Lower lobe of right lung (tissue), 2 donors: Measurements from ENCODE around the gene RPN1. TPM values are rescaled to one million over a fixed set of nuclear protein-coding genes. Genes with fewer than 3 reads are reported as not detected.
"Not testable (repeated sequence)": the region's sequence is repeated elsewhere in the genome, so short reads cannot be mapped to it uniquely, and the experiment has no call there.

Experiments
- ATAC-seq, 2 donors: fragments of 200-7000 bp; cut with Tn5 transposase; one replicate each; pipeline ENCODE4 v1.9.1; 2020 to 2022; ENCODE audit warnings: mild to moderate bottlenecking in 2 of 2, moderate library complexity in 2 of 2
- DNase-seq: peaks from one replicate; pipeline ENCODE4 v3.0.0-alpha.2; 2020
- H3K27ac ChIP-seq: fragments of 200-600 bp; one replicate; pipeline ENCODE4 v1.8.0; 2022
- H3K27me3 ChIP-seq: fragments of 200-600 bp; one replicate; pipeline ENCODE4 v1.8.0; 2022; ENCODE audit warnings: low read depth
- H3K36me3 ChIP-seq: fragments of 200-600 bp; one replicate; pipeline ENCODE4 v1.8.0; 2022; ENCODE audit warnings: mild to moderate bottlenecking
- H3K4me1 ChIP-seq: fragments of 200-600 bp; one replicate; pipeline ENCODE4 v1.8.0; 2022
- H3K4me3 ChIP-seq: fragments of 200-600 bp; one replicate; pipeline ENCODE4 v1.8.0; 2022; ENCODE audit warnings: mild to moderate bottlenecking
- H3K9me3 ChIP-seq: fragments of 200-600 bp; one replicate; pipeline ENCODE4 v1.8.0; 2022
- CTCF ChIP-seq: fragments of 200-600 bp; IDR thresholded peaks from one replicate; pipeline ENCODE4 v1.8.0; 2022; ENCODE audit warnings: antibody characterized with exemption, mild to moderate bottlenecking
- intact Hi-C: fragments of 100-400 bp; cut with DNase I; formaldehyde crosslinking; loops from one replicate; pipeline ENCODE4 v1.11.0; 2022
- total RNA-seq: library from RNA; stranded (reverse); fragmentation: NEBNext Ultra II Directional; extraction: Animal tissue kit (Norgen Biotek cat#: 25700); gene quantifications from one replicate; pipeline ENCODE4 v1.2.1, GENCODE V29; 2021
- donor health status: DM: no; HTN: yes; CAD: no; lungs with severe emphysema.

The RPN1 gene
- total RNA-seq, 1 donor from 2014 or later, result 198 TPM

- TF ChIP-seq CTCF, result no peak
- H3K9me3 ChIP-seq, result no peaks in the 10 kb centered on the region
- no peak for ATAC-seq
- H3K27me3 ChIP-seq, result no peaks in the 10 kb centered on the region
- no peak overlapping the region for H3K4me3 ChIP-seq
- intact Hi-C loops, result no loop called here
- H3K27ac ChIP-seq, result no peak overlapping the region
- DNase-seq, result no peak
- H3K36me3 ChIP-seq, result no peaks in the 10 kb centered on the region
- H3K4me1 ChIP-seq, result peaks cover 23% of the 10 kb centered on the region
Measured at GRCh38 chr3:128679338-128679737, 28.7 kb upstream of the RPN1 start.

GRCh38 chr3:128675802-128676201 lies 25.2 kb upstream of the RPN1 start:
- intact Hi-C loops, H3K4me3 ChIP-seq, H3K9me3 ChIP-seq, H3K36me3 ChIP-seq, ATAC-seq, H3K27me3 ChIP-seq, H3K27ac ChIP-seq, DNase-seq: not testable (repeated sequence)
- H3K4me1 ChIP-seq, result peaks cover 16% of the 10 kb centered on the region

DNA sequence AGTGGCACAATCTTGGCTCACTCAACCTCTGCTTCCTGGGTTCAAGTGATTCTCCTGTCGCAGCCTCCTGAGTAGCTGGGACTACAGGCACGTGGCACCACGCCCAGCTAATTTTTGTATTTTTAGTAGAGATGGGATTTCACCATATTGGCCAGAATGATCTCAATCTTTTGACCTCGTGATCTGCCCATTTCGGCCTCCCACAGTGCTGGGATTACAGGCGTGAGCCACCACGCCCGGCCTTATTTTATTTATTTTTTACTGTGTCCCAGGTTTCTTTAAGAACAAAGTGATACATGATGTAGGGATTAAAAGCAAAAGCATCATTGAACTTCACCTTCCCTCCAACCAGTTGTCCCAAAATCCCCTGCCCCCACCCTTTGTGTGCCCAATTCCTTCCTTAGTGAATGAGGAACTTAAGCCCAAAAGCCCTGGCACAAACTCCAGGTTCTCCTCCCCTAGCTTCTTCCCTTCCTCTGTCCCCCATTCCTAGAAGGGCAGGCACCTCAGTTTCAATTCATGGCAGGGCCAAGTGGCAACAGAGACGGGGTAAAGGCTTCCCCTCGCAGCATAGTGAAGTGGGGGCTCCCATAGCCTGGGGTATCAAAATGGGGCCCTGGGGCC lies 23.7 kb upstream of the RPN1 start:
- peak overlapping the region; percentile 31 for H3K27ac ChIP-seq
- no peak for ATAC-seq
- no peaks in the 10 kb centered on the region for H3K36me3 ChIP-seq

GRCh38 chr3:128667641-128668040 lies 17.0 kb upstream of the RPN1 start:
- no peaks in the 10 kb centered on the region for H3K27me3 ChIP-seq
- DNase-seq, result no peak
- H3K27ac ChIP-seq, result no peak overlapping the region
- intact Hi-C loops, result no loop called here
- H3K9me3 ChIP-seq, result no peaks in the 10 kb centered on the region
- H3K36me3 ChIP-seq, result no peaks in the 10 kb centered on the region
- TF ChIP-seq CTCF, result no peak
- H3K4me1 ChIP-seq, result no peaks in the 10 kb centered on the region
- no peak for ATAC-seq
- no peak overlapping the region for H3K4me3 ChIP-seq

More for the DNA sequence above, 23.7 kb upstream of the RPN1 start:
- Histone ChIP-seq H3K4me3 (no peak overlapping the region), H3K9me3 (no peaks in the 10 kb centered on the region), H3K27me3 (no peaks in the 10 kb centered on the region), H3K4me1 (peaks cover 9% of the 10 kb centered on the region)
- intact Hi-C loops, result no loop called here
- no peak for TF ChIP-seq CTCF
- DNase-seq, result no peak

- DNase-seq (no peak), ATAC-seq (no peak)
- no peaks in the 10 kb centered on the region for H3K27me3 ChIP-seq
- intact Hi-C loops, result no loop called here
- H3K4me1 ChIP-seq, result no peaks in the 10 kb centered on the region
- TF ChIP-seq CTCF, result no peak
- H3K9me3 ChIP-seq, result no peaks in the 10 kb centered on the region
- H3K27ac ChIP-seq, result no peak overlapping the region
- H3K4me3 ChIP-seq, result no peak overlapping the region
- no peaks in the 10 kb centered on the region for H3K36me3 ChIP-seq
Measured at GRCh38 chr3:128665362-128666021, 14.9 kb upstream of the RPN1 start.

- no peak overlapping the region for H3K27ac ChIP-seq
- DNase-seq (no peak), ATAC-seq (no peak)
- no peaks in the 10 kb centered on the region for H3K4me1 ChIP-seq
- H3K9me3 ChIP-seq, result no peaks in the 10 kb centered on the region
- H3K36me3 ChIP-seq, result no peaks in the 10 kb centered on the region
- no peaks in the 10 kb centered on the region for H3K27me3 ChIP-seq
- no peak overlapping the region for H3K4me3 ChIP-seq
- TF ChIP-seq CTCF, result no peak
- intact Hi-C loops, result no loop called here
Measured at GRCh38 chr3:128663151-128663550, 12.5 kb upstream of the RPN1 start.
